ENCODE results near the gene EPC2.
A peak's percentile ranks its signal among the peaks of the same experiment; 100 is the strongest.
"Not testable (repeated sequence)": the region's sequence is repeated elsewhere in the genome, so short reads cannot be mapped to it uniquely, and the experiment has no call there.

Gene EPC2

DNA sequence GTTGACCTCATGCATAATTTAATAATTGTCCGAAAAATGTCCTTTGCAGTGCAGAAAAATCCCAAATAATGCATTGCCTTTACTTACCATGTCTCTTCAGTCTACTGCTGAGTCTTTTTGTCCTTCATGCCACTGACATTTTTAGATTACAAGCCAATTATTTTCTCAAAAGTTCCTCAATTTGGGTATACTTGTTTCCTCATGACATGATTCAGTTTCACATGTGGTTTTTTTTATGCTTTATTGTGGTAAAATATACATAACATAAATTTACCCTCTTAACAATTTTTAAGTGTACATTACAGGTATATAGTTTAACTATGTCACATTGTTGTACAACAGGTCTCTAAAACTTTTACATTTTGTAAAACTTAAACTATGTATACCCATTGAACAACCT is 81.0 kb downstream of the EPC2 start:
- no peak for DNase-seq

DNA sequence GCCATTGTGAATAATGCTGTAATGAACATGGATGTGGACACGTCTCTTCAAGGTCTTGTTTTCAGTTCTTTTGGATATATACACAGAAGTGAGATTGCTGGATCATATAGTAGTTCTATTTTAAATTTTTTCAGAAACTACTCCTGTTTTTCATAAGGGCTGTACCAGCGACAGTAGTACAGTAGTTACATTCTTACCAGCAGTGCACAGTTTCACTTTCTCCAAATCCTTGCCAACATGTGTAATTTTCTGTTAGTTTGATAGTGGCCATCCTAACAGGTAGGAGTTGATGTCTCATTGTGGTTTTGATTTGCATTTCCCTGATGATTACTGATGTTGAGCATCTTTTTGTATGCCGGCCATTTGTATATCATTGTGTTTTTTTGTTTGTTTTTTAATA is 81.7 kb downstream of the EPC2 start:
- peak in 1 of 5 experiments; percentile 27 for DNase-seq

GRCh38 chr2:148730085-148730484 is 85.5 kb downstream of the EPC2 start:
- DNase-seq = no peak

DNA sequence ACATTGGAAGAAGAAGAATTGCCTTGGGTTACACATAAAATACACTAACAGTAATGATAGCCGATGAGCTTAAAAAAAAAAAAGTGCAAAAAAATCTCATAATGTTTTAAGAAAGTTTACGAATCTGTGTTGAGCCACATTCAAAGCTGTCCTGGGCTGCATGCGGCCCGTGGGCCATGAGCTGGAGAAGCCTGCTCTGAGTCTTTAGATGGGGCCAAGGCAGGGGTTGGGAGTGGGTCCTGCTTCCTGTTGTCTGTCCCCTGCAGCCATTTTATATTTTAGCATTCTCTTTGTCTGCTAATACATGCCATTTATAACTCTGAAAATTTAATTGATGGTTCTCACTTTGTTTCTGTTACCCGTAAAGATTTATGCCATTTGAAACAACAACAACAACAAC is 93.2 kb downstream of the EPC2 start:
- no peak for DNase-seq

GRCh38 chr2:148739454-148740105 is 95.0 kb downstream of the EPC2 start:
- DNase-seq = no peak

DNA sequence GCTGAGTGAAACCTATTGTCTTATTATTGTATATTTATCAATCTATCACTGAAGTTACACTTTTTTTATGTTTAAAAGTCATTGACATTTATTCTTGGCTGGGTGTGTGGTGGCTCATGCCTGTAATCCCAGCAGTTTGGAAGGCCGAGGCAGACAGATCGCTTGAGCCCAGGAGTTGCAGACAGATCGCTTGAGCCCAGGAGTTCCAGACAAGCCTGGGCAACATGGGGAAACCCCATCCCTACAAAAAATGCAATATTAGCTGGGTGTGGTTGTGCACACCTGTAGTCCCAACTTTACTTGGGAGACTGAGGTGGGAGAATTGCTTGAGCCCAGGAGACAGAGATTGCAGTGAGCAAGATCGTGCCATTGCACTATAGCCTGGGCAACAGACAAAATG is 97.8 kb downstream of the EPC2 start:
- DNase-seq = no peak

- DNase-seq = peak in 1 of 5 experiments; percentile 7
Measured at GRCh38 chr2:148745151-148745851, 100.8 kb downstream of the EPC2 start.

GRCh38 chr2:148746973-148747372 is 102.4 kb downstream of the EPC2 start:
- no peak for DNase-seq

GRCh38 chr2:148751907-148752306 is 107.4 kb downstream of the EPC2 start:
- no peak for DNase-seq

- no peak for DNase-seq
Measured at GRCh38 chr2:148752977-148753376, 108.4 kb downstream of the EPC2 start.

GRCh38 chr2:148754864-148755263 is 110.3 kb downstream of the EPC2 start:
- DNase-seq = no peak

DNA sequence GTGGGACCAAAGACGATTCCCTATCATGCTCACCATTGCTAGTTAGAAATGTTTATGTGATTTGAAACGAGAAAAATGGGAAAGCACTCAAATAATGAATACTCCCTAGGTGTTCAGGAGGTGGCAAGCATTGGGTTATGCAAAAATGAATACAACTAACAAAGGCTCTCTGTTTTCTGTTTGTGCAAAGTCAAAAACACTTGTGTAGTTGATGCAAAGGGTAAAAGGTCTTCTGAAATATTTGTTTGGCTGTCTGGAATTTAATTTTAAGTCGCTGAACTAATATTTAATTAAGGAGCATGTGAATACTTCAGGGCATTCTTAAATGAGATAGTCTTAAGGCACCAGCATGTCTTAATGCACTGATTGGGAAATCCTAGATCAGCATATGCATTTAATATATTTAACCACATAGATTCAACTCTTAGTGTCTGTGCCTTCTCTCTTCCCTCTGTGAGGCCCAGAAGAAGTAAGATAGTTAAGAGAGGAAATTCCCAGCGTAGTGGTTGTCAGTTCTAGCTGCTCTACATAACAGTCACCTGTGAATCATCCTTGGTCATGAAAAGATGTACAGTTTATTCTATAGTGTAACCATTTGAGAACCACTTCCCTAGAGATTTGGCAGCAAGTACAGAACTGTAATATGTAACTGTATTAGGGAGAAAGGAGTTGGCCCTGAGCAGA is 111.9 kb downstream of the EPC2 start:
- DNase-seq = no peak

GRCh38 chr2:148764815-148765214 is 120.3 kb downstream of the EPC2 start:
- DNase-seq = peak in 1 of 5 experiments; percentile 16

DNA sequence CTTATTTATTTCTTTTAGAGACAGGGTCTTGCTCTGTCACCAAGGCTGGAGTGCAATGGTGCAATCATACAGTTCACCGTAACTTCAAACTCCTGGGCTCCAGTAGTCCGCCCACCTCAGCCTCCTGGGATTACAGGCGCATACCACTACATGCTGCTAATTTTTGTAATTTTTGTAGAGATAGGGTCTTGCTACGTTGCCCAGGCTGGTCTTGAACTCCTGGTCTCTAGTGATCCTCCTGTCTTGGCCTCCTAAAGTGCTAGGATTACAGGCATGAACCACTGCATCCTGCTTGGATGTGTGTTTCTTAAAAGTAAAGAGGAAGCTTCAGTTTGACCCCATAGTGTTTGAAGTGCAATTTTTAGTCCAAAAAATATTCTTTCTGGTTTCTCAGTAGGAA is 125.5 kb downstream of the EPC2 start:
- no peak for DNase-seq

- DNase-seq = no peak
Measured at GRCh38 chr2:148781544-148781943, 137.0 kb downstream of the EPC2 start.

GRCh38 chr2:148789059-148789458 is 144.5 kb downstream of the EPC2 start:
- DNase-seq = no peak

DNA sequence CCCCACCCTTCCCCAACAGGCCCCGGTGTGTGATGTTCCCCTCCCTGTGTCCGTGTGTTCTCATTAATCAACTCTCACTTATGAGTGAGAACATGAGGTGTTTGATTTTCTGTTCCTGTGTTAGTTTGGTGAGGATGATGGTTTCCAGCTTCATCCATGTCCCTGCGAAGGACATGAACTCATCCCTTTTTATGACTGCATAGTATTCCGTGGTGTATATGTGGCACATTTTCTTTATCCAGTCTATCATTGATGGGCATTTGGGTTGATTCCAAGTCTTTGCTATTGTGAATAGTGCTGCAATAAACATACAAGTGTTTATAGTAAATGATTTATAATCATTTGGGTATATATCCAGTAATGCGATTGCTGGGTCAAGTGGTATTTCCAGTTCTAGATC is 145.6 kb downstream of the EPC2 start:
- DNase-seq = not testable (repeated sequence)

DNA sequence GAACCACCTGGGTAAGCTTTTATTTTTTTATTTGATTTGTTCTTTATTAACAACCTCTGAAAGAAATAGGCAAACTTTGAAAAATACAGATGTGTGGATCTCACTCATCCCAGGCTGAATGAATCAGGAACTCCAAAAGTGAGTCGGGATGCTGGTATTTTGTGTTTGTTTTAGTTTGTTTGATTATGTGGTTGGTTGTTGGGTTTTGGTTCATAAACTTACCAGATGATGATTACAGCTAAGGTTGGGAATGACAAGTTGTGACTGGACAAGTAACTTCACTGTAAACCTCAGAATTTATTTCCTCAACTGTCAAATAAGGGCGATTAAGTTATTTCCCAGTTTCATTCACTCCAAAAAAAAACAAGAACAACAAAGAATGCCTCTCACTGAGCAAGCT is 150.0 kb downstream of the EPC2 start:
- no peak for DNase-seq

DNA sequence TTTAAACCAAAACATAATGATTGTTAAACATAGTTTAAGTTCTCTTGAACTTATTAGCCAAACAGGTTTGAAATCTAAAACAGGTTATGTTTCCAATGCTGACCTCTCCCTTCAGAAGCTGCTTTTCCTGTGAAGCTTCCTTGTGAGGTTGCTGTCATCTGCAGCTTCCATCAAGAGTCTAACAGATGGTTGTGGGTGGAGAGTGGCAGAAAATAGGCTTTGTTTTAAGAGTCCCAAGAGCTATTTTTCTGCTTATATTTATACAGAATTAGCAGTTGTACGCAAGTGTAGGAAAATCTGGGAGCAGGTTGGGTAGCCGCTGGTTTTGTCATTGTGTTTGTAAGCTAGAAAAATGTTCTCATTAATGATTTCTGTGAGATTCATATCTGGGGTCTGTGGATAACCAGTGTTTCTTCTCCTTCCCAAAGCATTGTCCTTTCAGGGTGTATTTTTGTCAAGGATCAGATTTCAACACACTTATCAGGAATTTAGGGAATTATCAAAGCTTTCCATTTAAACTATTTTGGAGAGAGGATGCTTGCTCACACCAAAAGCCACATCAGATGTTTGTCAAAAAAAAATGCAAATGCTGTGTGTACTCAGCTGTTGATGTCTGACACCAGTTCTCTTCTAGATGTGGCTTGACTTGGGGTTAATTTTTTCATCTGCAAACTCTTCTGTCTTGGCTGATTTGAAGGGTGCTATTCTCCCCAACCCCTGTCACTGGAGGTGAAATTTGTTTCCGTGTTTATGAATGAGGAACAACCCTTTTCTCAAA is 152.4 kb downstream of the EPC2 start:
- no peak for DNase-seq

DNA sequence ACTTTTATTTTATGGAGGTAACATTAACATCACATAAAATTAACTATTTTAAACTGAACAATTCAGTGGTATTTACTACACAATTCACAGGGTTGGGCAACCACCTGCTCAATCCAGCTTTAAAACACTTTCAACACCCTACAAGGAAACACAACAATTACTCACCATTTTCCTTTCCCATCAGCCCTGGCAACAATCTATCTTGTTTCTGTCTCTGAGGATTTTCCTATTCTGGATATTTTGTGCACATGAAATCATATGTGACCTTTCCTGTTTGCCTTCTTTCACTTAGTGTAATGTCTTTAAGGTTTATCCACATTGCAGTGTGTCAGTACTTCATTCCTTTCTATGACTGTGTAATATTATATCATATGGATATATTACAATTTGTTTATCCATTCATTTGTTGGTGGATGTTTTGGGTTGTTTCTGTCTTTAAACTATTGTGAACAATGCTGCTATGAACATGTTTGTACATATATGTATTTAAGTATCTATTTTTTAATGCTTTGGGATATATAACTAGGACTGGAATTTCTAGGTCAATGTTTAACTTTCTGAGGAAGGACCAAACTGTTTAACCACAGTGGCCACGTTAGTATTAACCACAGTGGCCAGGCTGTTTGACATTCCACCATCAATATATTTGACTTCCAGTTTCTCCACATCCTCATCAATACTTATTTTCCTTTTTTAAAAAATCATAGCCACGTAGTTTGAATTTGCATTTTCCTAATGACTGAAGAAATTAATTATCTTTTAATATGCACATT is 158.1 kb downstream of the EPC2 start:
- DNase-seq = no peak

DNA sequence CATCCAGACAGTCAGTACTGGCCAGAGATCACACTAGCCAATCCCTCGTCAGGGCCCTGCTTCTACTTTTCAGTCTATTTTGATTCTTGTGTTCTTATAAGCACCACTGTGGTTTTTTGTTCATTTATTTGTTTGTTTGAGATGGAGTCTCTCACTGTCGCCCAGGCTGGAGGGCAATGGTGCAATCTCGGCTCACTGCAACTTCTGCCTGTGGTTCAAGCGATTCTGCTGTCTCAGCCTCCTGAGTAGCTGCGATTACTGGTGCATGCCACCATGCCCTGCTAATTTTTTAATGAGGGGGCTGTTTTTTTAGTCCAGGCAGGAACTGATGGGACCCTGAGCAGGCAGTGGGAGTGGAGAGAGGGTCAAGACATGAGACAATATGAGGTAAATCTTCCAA is 165.5 kb downstream of the EPC2 start:
- DNase-seq = no peak

DNA sequence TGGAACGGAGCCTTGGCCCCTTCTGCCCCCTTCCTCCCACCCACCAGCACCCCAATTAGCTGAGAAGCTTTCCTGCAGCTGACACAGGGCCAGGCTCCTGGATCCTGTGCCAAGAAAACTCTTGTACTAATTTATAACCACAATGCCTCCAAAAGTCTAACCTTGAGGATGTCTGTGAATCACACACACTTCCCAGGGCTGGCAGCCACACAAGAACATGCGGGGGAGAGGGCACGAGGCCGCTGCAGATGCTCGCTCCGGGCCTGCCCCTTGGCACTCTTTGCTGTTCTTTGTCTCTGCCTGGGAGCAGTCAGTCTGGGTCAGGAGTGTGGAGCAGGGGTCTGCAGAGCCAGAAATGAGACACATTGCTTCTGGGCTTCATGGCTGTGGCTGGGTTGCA is 167.8 kb downstream of the EPC2 start:
- no peak for DNase-seq

All from T-helper 2 cell (primary cell).